GM12875 (cell line): ENCODE results near the gene MCUR1.
"Not testable (repeated sequence)": the region's sequence is repeated elsewhere in the genome, so short reads cannot be mapped to it uniquely, and the experiment has no call there.

Experiments used
- H3K4me3 ChIP-seq: one replicate; pipeline ENCODE4 v1.5.1; 2011; ENCODE audit warnings: low read depth, low read length, control low read depth
- TF ChIP-seq, protein P1 (sequence below): IDR thresholded peaks from 2 replicates; pipeline ENCODE4 v1.5.1; 2011; ENCODE audit warnings: low read depth, mild to moderate bottlenecking, control low read depth, inconsistent platforms, low read length, moderate library complexity, borderline replicate concordance; ENCODE audit not compliant: insufficient read depth

The MCUR1 gene, protein sequence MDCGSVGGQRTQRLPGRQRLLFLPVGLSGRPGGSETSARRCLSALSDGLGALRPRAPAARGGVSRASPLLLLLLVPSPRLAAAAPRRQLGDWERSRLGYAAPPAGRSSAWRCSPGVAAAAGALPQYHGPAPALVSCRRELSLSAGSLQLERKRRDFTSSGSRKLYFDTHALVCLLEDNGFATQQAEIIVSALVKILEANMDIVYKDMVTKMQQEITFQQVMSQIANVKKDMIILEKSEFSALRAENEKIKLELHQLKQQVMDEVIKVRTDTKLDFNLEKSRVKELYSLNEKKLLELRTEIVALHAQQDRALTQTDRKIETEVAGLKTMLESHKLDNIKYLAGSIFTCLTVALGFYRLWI

DNA sequence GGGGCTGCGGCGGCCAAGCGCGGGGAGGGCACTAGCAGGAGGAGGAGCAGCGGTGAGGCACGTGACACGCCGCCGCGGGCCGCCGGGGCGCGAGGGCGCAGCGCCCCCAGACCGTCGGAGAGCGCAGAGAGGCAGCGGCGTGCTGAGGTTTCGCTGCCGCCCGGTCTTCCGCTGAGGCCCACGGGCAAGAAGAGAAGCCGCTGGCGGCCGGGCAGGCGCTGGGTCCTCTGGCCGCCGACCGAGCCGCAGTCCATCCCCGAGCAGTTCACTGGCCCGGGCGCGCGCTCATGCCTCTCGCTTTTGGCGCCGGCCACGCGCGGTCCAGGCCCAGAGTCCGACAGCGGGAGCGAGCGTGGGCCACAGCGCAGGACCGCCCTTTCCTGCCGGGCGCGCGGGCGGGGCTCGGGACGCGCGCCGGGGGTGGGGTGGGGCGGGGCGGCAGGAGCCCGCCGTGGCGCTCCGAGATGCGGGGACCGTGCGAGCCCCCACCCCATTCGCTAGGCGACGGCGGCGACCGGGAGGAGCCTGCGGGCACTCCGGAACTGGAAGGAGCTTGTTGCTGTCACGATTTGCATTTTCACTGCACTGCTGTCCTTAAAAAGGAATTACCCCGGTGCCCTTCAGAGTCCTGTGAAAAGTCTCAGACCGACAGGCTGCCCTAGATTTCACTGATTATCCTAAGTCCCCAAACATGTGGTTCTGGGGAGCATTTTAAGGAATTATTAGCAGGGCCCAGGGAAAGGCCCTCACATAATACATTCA, at the start of gene MCUR1:
TSS of gene MCUR1 (minus strand) at position 382 of the 762 bp plus-strand sequence. CDS start at position 254, 128 bp downstream.
- TF ChIP-seq, protein P1, sequence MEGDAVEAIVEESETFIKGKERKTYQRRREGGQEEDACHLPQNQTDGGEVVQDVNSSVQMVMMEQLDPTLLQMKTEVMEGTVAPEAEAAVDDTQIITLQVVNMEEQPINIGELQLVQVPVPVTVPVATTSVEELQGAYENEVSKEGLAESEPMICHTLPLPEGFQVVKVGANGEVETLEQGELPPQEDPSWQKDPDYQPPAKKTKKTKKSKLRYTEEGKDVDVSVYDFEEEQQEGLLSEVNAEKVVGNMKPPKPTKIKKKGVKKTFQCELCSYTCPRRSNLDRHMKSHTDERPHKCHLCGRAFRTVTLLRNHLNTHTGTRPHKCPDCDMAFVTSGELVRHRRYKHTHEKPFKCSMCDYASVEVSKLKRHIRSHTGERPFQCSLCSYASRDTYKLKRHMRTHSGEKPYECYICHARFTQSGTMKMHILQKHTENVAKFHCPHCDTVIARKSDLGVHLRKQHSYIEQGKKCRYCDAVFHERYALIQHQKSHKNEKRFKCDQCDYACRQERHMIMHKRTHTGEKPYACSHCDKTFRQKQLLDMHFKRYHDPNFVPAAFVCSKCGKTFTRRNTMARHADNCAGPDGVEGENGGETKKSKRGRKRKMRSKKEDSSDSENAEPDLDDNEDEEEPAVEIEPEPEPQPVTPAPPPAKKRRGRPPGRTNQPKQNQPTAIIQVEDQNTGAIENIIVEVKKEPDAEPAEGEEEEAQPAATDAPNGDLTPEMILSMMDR = peak; percentile 28; the same call in 1 of the 2 replicates
- H3K4me3 ChIP-seq = peak within 1 kb of the TSS; percentile 70

DNA sequence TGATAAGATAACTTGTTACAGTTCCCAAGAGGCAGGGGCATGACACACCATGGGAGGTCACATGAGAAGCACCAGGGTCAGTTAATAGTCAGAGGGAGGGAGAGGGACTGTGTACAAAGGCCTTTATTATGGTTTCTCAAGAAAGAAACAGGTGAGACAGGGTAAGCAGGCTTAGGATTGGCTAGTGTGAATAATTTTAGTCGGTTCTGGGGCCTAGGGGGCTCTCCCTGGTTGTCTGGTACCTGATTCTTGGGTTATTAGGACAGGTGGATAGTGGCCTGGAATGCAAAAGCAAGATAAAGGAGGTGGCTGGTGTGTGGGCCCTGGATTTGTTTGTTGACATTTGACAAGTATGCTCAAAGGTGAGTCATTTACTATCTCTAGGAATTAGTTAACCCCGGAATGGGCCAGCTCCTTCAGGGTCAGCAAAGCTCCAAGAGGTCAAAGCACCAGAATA, 49.4 kb upstream of the MCUR1 start:
- H3K4me3 ChIP-seq = no peak overlapping the region
- TF ChIP-seq, protein P1 = no peak

DNA sequence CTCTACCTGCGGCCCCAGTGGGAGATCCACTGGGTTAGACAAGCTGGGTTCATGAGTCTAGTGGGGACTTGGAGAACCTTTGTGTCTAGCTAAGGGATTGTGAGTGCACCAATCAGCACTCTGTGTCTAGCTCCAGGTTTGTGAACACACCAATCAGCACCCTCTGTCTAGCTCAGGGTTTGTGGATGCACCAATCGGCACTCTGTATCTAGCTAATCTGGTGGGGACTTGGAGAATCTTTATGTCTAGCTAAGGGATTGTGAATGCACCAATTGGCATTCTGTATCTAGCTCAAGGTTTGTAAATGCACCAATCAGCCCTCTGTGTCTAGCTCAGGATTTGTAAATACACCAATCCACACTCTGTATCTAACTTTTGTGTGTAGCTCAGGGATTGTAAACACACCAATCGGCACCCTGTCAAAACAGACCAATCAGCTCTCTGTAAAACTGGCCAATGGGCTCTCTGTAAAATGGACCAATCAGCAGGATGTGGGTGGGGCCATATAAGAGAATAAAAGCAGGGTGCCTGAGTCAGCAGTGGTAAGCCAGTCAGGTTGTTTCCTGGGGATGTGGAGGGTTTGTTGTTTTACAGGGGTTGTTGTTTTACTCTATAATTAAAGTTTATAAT, 46.3 kb upstream of the MCUR1 start:
- not testable (repeated sequence) for H3K4me3 ChIP-seq

DNA sequence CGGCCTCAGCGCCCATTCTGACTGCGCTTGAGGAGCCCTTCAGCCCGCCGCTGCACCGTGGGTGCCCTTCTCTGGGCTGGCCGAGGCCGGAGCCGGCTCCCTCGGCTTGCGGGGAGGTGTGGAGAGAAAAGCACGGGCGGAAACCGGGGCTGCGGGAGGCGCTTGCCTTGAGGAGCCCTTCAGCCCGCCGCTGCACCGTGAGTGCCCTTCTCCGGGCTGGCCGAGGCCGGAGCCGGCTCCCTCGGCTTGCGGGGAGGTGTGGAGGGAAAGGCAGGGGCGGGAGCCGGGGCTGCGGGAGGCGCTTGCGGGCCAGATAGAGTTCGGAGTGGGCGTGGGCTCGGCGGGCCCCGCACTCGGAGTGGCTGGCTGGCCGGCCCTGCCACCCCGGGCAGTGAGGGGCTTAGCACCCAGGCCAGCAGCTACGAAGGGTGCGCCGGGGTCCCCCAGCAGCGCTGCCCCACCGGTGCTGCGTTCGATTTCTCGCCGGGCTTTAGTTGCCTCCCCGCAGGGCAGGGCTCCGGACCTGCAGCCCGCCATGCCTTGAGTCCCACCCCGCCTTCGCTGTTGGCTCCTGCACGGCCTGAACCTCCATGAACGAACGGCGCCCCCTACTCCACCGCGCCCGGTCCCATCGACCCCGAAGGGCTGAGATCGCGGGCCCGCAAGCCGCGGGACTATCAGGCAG, 45.7 kb upstream of the MCUR1 start:
- TF ChIP-seq, protein P1 = no peak

DNA sequence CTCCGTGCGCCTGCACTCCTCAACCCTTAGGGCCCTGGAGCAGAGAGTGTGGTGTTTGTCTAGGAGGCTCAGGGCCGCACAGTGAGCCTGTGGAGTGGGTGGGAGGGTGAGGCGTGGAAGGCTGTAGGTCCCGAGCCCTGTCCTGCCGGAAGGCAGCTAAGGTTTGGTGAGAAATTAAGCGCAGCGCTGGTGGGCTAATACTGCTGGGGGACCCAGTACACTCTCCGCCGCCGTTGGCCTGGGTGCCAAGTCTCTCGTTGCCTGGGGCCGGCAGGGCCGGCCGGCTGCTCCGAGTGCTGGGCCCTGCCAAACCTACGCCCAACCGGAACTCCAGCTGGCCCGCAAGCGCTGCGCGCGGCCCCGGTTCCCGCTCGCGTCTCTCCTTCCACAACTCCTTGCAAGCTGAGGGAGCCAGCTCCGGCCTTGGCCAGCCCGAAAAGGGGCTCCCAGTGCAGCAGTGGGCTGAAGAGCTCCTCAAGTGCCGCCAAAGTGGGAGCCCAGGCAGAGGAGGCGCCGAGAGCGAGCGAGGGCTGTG, 40.4 kb upstream of the MCUR1 start:
- TF ChIP-seq, protein P1 = no peak
- no peak overlapping the region for H3K4me3 ChIP-seq

More for the DNA sequence above, 45.7 kb upstream of the MCUR1 start:
- no peak overlapping the region for H3K4me3 ChIP-seq

DNA sequence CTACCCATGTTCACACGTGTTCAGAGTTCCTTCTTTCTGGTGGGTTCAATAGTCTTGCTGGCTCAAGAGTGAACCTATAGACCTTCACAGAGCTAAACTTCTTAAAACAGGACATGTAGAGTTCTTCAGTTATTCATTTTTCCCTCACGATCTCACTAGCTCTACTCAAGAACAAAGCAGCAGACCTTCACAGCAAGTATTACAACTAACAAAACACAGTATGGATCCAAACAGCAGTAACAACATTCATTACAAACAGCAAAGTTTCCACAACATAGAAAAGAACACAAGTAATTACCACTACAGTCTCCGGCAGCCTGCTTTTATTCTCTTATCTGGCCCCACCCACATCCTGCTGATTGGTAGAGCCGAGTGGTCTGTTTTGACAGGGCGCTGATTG, 39.5 kb upstream of the MCUR1 start:
- TF ChIP-seq, protein P1 = no peak
- no peak overlapping the region for H3K4me3 ChIP-seq

DNA sequence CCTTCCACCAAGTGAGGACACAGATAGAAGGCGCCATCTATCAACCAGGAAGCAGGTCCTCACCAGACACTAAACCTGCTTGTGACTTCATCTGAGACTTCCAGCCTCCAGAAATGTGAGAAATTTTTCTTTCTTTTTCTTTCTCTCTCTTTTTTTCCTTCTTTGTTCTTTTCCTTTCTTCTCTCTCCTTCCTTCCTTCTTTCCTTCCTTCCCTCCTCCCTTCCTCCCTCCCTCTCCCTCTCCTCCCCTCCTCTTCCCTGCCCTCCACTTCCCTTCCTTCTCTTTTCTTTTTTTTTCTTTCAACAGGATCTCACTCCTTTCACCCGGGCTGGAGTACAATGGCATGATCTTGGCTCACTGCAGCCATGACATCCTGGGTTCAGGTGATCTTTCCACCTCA, 37.4 kb upstream of the MCUR1 start:
- no peak overlapping the region for H3K4me3 ChIP-seq
- TF ChIP-seq, protein P1 = no peak
